ENCODE data around the gene CACNG6.

CACNG6 gene

DNA sequence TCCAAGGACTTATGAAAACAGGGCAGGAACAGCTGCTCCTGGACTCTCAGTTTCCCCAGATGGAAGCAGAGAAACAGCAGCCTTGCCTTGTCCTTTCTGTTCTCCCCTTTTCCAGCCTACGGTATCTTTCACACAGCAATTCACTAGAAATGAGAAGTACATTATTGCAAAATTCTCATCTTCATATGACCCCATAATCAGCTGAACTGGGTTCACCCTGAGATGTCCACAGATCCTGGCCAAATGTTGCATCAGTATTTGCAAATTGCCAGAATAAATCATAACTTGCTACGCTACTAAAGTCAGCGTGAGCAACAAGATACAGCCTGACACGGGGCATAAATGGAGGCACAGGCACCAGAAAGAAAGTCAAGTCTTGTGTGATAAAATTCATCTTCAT, 56.2 kb downstream of the CACNG6 start:
- DNase-seq = peak; percentile 84

Measured in MV-4-11 (cell line).